Stimulated activated CD8-positive, alpha-beta memory T cell treated with anti-CD3 and anti-CD28 coated beads, Interleukin-15, amount 100 ng/mL, for 48 hours (primary cell): ENCODE data around the gene FYN.
"Not testable (repeated sequence)": the region's sequence is repeated elsewhere in the genome, so short reads cannot be mapped to it uniquely, and the experiment has no call there.

ENCODE experiments used
- DNase-seq, 2 donors: peaks; one replicate each; pipeline ENCODE4 v3.0.0-alpha.2; 2020; ENCODE audit warnings: low read depth in 2 of 2

FYN gene

DNA sequence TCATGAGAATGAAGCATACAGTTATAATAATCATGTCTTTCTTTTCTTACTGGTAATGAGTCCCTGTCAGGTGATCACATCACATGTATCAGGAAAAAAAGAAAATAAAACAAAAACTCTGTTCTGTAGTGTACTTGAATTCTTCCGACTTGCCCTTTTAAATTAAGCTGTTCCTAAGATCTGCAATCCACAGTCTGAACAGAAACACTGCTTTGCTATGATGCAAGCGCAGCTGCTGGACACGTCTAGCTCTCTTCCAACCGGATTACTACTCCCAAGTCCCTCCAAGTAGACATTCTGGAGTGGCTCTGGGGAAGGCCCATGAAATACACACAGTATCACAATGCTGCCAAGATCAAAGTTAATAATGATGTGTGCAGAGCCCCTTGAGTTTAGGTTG, 83.7 kb downstream of the FYN start:
- no peak for DNase-seq

DNA sequence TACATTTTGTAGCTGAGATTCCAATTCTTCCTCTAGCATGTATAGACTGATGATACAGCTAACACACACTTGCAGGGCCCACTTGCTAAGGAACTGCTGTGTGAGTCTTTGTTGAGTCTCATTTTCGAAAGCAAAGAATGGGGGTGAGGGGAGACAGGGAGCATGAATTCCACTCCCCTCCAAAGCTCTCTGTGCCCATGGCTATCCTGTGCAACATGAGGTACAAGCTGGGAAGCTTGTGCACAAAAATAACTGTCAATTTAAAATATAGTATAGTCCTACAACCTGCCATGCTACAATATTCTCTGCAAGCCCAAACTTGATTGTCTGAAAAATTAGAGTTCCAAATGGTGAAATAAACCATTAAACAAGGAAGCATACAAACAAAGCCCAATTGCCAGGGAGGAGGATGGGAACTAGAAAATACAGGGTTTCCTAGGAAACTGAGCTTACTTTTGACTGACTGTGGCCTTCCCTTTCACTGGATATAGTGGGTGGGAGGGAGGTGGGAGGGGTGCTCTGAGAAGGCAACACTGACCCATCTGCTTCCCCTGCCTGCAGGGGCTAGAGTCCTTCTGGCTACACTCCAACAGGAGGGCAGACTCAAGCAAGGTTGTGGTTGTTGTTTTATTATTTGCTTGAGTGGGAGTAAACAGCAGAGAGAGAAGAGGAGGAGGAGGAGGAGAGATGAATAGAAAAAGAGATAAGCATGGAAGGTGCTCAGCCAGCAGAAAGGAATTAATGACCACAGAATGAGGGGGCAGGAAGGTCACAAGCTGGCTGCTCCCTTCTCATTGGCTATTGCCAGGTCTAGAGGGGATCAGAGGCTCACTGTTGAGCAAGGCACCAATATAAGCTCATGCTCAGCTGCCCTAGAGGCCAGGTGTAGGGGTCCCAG, 84.6 kb downstream of the FYN start:
- DNase-seq: no peak

- DNase-seq: not testable (repeated sequence)
Measured at GRCh38 chr6:111786151-111786550, 87.1 kb downstream of the FYN start.

DNA sequence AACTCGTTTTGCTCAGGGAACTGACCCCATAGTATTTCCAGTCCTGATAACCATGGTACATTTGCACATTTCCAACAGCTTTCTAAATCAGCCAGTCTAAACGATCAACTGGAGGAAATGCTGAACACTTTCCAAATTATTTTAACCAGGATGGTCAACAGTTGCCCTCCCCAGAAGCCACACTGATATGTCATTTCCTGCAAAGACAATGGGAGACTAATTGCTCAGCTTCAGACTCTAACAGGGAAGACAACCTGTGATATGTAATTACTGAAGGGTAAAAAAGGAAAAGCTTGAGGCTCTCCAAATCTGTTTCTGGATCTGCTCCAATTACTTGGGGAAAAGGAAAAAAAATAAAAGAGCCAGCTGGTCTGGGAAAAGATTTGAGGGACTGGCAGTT, 88.8 kb downstream of the FYN start:
- no peak for DNase-seq

DNA sequence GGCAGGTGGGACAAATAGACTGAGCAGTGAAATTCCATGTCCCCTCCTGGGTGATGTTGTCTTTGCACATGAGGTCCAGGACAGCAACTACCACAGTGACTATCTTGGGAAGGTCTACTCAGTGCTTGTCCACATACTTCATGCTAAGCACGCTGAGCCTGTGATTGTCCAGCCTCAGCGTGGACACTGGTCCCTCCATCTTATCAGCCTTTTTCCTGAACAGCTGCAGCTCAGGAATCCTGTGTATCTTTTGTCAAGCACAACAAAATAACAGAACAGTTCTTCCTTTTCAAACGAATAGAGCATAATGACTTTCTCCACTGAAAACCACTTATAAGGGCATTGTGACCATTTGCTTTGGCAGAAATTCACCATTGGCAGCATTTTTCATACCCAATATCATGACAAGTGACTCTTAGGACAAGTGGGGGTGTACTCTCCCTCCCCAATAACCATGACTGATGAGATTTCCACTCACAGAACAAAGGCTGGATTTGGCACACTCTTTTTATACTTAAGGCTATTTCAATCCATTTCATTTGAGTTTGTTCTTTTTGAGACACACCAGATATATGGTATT, 90.3 kb downstream of the FYN start:
- DNase-seq: no peak

- DNase-seq: no peak
Measured at GRCh38 chr6:111782192-111782809, 91.0 kb downstream of the FYN start.

- no peak for DNase-seq
Measured at GRCh38 chr6:111781041-111781708, 92.1 kb downstream of the FYN start.

DNA sequence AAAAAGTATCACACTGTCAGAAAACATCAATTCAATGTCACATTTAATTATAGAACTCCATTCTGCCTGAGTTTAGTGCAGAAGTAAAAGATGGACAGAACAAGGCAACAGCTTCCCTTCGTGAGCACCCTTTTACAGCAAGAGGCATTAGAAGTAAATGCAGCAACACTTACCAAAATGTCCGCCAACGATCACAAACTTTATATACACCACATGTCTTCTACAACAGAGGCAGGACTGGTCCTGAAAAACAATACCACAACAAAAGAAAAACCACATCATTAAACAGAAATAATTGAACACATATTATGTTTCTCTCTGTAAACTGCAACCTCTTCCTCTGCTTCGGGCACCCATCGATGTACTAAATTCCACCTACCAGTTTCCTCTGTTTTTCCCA, 92.9 kb downstream of the FYN start:
- no peak for DNase-seq

DNA sequence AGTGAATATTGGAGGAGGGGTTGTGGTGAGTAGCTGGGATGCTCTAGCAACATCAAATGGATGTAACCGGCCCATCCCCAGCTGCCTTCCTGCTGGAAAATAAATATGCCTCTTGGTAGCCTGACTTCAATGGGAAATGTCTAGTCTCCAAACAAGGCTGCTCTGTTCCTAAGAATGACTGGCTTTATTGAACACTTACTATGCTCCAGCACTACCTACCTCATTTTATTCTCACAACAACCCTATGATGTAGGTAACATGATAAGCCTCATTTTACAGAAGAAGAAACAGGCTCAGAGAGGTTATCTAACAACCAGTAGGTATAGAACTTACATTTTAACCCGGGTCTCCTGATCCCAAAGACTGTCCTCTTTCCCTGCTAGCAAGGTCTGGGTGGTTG, 93.6 kb downstream of the FYN start:
- DNase-seq: no peak

DNA sequence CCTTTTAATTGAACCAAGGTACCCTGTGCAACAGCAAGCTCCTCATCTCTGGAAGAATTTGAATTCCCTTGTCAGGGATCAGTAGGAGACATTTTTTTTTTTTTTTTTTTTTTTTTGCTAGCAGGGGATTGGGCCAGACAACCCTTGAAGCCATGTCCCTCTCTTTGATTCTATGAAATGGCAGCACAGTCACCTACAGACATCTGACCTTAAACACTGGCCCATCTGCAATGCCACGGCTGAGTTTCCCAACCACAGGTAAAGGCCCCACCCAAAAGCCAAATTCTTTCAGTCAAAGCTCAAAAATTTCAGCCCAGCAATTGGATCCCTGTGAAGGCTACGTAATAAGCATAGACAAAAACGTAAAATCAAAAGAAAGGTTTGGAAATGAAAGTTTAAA, 94.2 kb downstream of the FYN start:
- no peak for DNase-seq

GRCh38 chr6:111777357-111777756, 95.9 kb downstream of the FYN start:
- no peak for DNase-seq

DNA sequence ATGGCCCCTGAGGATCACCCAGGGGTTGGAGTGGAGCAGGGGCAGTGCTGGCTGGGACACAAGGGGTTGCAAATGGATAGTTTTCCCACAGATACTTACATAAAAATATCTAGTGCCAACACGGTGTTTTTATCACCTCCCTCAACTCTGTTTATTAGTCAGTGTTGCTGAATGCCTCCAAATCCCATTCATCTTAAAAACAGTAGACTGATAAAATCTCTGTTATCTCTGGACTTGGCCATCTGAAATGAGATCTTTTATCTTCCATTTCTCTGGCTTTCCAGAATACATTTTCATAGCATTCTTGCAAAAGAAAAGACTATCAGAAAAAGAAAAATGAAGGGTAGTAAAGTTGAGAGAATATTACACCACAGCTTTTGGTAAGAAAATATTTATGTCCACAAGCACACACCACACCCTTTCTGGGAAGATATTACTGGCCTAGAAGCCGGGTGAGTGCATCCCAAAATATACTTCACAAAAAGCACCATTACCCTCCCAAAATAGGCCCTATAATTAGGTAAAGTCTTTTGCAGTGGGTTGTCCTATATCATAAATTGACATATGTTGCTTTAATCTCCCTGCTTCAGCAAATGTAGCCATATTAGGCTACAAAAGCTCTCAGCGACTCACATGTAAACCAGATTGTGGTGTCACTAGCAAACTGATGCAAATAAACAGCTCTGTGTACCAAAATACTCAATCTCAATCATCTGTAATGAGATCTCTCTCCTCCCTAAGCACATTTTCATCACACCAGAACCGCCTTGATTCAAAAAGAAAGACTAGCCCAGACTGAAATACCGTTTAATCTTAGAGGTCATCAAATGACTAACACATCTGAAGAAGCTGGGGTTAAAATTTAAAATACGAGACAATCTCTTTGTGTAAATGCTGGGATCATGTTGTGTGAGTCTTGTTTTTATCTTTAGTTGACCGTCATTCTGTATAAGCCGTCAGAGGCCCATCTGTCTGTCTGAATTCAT, 96.7 kb downstream of the FYN start:
- no peak for DNase-seq

GRCh38 chr6:111775145-111775922, 97.9 kb downstream of the FYN start:
- DNase-seq: no peak

- DNase-seq: no peak
Measured at GRCh38 chr6:111774346-111774703, 98.9 kb downstream of the FYN start.

DNA sequence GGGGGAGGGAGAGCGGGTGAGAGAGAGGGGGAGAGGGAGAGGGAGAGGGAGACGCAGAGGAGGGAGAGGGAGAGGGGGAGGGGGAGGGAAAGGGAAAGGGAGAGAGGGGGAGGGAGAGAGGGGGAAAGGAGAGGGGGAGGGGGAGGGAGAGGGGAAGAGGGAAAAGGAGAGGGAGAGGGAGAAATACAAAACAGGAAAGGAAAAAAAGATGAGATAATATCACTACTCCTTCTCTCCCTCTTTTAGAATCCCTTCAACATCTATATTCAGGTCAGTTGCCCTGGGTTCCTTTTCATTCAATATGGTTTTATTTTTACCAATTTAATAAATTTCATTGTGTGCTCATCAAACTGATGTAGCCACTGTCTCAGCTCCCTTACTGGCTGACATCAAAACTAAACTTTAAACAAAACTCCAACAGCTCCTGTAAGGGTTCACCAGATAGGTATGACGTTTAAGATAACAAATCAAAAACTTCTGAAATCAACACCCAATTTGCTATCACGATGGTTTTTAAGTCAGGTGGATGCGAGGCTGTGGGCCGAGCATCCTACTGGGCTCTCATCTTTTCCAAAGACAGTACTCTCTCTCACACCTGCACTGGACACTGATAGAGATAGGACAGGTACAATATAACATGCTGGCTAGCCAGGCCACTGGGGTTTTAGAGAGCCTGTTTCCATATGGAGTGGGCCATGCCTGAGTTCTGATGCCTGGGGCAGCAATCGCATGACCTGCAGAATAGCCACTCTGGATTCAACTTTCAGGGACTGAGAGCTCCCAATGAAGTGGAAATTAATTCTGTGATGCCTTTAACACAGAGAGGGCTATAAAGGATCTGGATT, 99.5 kb downstream of the FYN start:
- DNase-seq: no peak

DNA sequence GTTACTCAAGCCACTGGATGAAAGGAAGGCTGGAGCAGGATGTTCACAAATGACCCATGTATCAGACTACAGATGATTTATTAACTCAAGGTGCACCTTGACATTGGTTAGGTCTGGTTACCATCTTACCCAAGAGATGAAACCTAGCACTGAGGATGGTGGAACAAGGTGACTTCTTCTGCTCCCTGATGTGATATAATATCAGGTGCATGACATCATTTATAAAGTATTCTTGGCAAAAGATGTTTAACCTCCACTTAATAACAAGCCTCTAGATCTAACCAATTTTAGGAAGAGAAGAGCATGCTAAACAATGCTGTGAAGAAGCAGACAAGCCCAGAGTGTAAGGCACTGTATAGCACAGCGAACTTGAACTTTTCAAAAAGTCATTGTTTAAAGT, 100.9 kb downstream of the FYN start:
- DNase-seq: no peak

GRCh38 chr6:111771629-111772028, 101.6 kb downstream of the FYN start:
- DNase-seq: no peak

DNA sequence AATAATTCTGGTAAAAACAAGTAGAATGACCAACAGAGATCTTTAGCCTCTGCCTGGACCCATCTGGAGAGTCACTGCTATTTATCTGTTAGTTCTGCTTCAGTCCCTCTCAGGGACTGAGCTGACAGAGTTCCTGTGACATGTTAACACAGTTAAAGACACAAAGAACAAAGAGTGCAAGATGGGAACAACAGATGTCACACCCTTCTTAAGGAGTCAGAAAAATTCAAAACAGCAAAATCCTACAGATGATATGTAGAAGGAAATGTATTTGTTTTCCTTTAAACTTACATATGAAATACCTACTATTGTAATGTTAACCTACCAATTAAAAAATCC, 102.2 kb downstream of the FYN start:
- DNase-seq: no peak

- no peak for DNase-seq
Measured at GRCh38 chr6:111770263-111771093, 102.8 kb downstream of the FYN start.
